HG03159 (cell line): ENCODE measurements around the gene TCF7.

Source experiments
- ATAC-seq: cut with Tn5 transposase; IDR thresholded peaks from one replicate; pipeline ENCODE4 v1.9.1; 2021; ENCODE audit warnings: mild to moderate bottlenecking, moderate library complexity; ENCODE audit not compliant: unreplicated experiment

The TCF7 gene

GRCh38 chr5:134128648-134128995, 14.1 kb downstream of the TCF7 start:
- no peak for ATAC-seq

- no peak for ATAC-seq
These were observed 15.1 kb downstream of the TCF7 start for GRCh38 chr5:134129411-134130238.

DNA sequence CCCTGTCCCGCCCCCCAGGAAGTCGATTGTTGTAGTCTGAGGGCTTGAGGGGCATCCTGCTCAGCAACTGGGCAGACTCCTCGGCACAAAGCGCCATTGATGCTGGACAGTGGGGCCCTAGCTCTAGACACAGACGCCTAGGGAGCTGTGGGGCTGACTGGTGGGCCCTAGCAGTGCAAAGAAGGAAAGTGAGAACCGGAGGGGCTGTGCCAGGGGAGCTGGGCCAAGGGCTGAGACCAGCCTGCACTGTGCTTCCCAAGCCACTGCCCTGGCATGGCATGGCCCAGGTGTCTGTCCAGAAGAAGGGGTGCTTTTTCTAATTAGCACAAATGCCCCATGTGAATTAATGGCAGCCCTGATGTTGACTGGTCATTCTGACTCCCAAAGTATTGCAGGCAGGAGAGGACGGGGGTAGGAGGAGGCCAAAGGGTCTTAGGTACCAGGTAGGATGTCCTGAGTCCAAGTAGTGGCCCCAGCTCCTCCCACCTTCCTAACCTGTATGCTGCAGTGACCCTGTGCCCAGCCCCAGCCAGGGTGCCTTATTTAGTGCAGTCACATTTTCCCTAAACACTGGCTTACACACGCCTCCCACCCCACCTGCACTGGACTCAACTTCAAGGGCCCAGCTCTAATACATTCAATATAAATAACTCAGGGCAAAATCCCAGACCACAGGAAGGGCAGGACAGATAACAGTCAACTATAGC, 15.9 kb downstream of the TCF7 start:
- no peak for ATAC-seq

DNA sequence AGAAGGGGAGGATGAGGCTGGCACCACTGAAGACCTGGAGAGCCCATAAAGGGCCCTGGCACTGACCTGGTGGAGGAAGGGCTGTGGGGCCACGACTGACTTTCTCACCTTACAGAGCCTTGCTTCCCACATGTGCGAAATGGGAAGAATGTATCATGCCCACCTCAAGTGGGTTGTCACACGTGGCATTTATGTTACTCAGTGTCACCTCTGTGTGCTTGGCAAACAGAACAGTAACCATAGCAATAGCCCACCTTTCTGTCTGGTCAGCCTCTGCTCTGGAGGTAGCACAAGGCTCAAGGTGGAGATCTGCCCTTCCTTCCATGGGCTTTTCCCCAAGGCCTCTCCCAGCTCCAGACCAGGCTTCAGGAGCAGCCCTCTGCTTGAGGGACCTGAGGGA, 16.7 kb downstream of the TCF7 start:
- no peak for ATAC-seq

DNA sequence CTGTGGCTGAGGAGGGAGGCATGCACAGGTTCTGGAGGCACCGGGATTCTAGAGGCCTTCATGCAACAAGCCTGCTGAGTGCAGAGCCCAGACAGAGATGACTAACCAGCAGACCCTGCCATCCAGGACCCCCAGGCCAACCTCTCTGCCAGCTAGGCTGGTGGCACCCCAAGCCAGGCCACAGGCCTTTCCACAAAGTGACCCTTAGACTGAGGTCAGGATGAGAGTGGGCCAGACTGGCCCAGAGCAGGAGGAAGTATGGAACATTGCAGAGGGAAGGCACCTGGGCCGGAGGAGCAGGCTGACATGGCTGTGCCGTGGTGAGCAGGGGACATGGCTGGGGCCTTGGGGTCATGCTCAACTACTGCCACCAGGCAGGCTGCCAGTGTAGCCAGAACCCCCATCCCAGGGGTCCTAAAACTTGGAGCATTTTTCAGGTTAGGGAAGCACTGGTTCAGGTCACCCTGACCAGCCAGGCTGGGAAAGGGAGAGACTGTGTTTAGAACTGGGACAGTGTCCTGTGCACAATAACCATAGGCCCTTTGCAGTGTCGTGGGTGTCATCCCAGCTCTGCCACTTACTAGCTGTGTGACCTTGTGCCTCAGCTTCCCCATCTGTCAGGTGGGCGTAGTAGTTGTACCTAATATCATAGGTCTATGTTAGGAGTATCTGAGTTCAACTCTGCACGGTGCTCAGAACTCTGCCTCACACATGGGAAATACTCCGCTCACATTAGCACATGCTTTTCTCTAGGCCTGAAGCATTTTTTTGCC, 17.3 kb downstream of the TCF7 start:
- ATAC-seq = no peak

GRCh38 chr5:134132372-134133187, 18.1 kb downstream of the TCF7 start:
- ATAC-seq = peak; percentile 41

GRCh38 chr5:134133188-134133994, 18.9 kb downstream of the TCF7 start:
- ATAC-seq = no peak

GRCh38 chr5:134133995-134134541, 19.6 kb downstream of the TCF7 start:
- ATAC-seq = no peak

DNA sequence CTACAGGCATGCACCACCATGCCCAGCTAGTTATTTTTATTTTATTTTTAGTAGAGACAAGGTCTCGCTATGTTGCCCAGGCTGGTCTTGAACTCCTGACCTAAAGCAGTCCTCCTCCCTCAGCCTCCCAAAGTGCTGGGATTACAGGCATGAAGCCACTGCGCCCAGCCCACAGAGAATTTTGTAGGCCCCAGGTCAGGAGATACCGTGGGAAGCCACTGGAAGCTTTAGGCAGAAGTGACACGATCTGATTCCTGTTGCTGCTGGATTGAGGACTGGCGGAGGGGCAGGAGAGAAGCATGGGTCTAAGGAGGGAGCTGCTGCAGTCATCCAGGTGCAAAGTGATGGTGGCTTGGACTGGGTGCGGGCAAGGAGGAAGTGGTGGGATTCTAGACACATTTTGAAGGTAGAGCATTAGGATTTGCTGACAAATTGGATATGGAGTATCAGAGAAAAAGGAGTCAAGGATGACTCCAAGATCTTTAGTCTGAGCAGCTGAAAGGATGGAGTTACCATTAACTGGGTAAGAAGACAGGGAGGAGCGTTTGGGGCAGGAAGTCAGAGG, 20.7 kb downstream of the TCF7 start:
- no peak for ATAC-seq

DNA sequence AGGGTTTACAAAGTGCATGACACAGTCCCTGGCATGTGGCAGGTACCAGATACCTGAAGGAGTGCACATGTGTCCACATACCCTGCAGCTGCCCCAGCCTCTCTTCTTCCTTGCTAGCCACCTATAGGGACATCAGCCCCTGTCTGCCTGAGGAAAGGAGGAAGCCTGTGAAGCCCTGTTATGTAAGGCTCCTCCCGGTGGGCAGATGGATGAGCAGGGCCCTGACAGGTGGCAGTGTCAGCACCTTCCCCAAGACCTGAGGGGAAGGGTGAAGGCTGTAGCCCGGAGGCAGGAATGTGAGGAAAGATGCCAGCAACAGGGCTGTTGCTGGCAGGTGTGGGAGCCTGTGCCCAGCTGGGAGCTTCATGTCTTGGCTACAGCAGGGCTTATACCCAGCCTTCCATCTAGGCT, 21.7 kb downstream of the TCF7 start:
- ATAC-seq = no peak

DNA sequence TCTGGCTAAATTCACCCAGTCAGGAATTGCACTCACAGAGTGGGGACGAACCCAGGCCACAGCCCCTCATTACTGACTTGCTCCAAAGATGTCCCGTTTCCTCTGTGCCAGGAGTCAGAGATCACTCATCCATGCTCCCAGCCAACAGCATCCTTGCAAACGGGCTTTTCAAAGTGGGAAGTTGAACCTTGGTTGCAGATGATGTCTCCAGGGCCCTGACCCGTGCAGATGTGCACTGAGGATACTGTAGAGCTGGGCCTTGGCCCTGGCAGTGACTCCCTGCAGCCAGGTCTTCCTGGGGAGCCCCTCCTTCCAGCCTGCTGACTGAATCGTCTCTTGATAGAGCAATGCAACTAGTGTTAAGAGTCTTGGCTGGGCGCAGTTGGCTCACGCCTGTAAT, 22.3 kb downstream of the TCF7 start:
- no peak for ATAC-seq

- ATAC-seq = peak; percentile 56
These were observed 24.2 kb downstream of the TCF7 start for GRCh38 chr5:134138416-134139376.

DNA sequence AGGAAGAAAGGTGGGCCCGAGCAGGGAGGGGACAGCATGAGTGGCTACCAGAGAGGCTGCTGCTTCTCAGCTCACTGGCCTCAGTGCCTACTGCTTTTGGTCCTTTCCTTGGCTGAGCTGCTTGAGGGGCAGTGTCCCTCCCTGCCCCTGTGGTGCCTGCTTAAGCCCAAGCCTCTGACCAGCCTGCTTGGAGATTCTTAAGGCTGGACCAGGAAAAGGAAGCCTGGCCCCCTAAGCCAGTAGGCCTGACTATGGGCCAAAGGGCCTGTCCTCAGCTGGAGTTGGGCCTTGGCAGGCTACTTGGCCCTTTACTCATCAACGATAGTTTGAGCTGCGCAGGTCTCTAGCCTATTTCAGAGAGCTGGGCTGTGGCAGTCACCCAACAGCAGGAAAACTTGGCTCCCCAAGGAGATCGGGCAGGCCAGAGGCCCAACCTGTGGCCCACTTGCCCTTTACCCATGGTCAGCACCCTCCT, 24.9 kb downstream of the TCF7 start:
- no peak for ATAC-seq

DNA sequence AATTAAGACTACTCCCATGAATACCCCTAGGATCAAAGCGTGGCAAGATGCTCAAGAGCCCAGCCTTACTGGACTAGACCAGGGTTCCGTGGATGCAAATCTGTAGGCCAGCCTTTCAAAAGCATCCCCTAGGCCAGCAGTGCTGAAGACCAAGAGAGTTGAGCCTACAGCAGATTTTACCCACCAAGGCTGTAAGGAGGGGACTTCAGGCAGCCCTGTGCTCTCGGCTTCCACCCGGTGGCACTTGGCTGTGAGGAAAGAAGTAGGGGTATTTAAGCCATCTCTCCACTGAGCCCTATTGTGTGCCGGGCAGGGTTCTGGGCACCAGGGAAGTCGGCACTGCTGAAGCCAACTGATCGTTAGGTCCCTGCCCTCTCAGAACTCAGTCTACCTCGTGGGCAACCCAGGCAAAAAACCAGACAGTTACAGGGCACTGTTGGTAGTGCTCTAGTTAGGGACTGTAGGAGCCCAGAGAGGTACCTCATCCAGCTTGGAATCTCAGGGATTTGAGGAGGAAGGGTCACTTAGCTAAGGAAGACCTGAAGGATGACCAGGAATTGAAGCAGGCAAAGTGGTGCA, 25.5 kb downstream of the TCF7 start:
- no peak for ATAC-seq

- peak; percentile 48 for ATAC-seq
These were observed 26.2 kb downstream of the TCF7 start for GRCh38 chr5:134140530-134141201.

- ATAC-seq = no peak
These were observed 27.0 kb downstream of the TCF7 start for GRCh38 chr5:134141331-134142050.

- no peak for ATAC-seq
These were observed 27.6 kb downstream of the TCF7 start for GRCh38 chr5:134142052-134142451.
